Astrocyte (in vitro differentiated cells and primary cell): ENCODE results near the gene MRPL43. TPM values are rescaled to one million over a fixed set of nuclear protein-coding genes. Genes with fewer than 3 reads are reported as not detected.

Experiments used
- DNase-seq: peaks from one replicate; pipeline ENCODE4 v3.0.0-alpha.2; 2010; ENCODE audit warnings: low read depth
- FAIRE-seq: peaks from 2 replicates; lab custom pipeline; 2011; peaks lifted over from hg19 to GRCh38; lab: Jason Lieb, UNC
- H2AFZ ChIP-seq: 2 replicates; pipeline ENCODE4 v1.6.0; 2012; ENCODE audit warnings: low read depth, low read length, inconsistent platforms
- H3K27ac ChIP-seq: 2 replicates; pipeline ENCODE4 v1.5.1; 2011; ENCODE audit warnings: low read depth, low read length, inconsistent platforms
- H3K27me3 ChIP-seq: 2 replicates; pipeline ENCODE4 v1.6.0; 2011; ENCODE audit warnings: low read length, inconsistent platforms; ENCODE audit not compliant: insufficient read depth
- H3K36me3 ChIP-seq: 2 replicates; pipeline ENCODE4 v1.5.1; 2011; ENCODE audit warnings: low read length, inconsistent platforms; ENCODE audit not compliant: insufficient read depth
- H3K4me1 ChIP-seq: 2 replicates; pipeline ENCODE4 v1.5.1; 2011; ENCODE audit warnings: low read length, inconsistent platforms; ENCODE audit not compliant: insufficient read depth
- H3K4me2 ChIP-seq: 2 replicates; pipeline ENCODE4 v1.6.0; 2012; ENCODE audit warnings: low read length, inconsistent platforms
- H3K4me3 ChIP-seq: 2 replicates; pipeline ENCODE4 v1.5.1; 2011; ENCODE audit warnings: low read depth, mild to moderate bottlenecking, low read length, inconsistent platforms; ENCODE audit not compliant: insufficient read depth
- H3K79me2 ChIP-seq: 2 replicates; pipeline ENCODE4 v1.6.0; 2012; ENCODE audit warnings: mild to moderate bottlenecking, low read length, inconsistent platforms; ENCODE audit not compliant: insufficient read depth
- H3K9ac ChIP-seq: 2 replicates; pipeline ENCODE4 v1.6.0; 2012; ENCODE audit warnings: mild to moderate bottlenecking, low read length, inconsistent platforms
- H3K9me3 ChIP-seq: 2 replicates; pipeline ENCODE4 v1.5.1; 2012; ENCODE audit warnings: low read depth, mild to moderate bottlenecking, low read length, inconsistent platforms; ENCODE audit not compliant: insufficient read depth
- H4K20me1 ChIP-seq: 2 replicates; pipeline ENCODE4 v1.6.0; 2012; ENCODE audit warnings: low read length, inconsistent platforms; ENCODE audit not compliant: insufficient read depth
- H3K27ac Mint-ChIP-seq: one replicate; pipeline ENCODE4 v1.8.0; 2021; ENCODE audit warnings: mild to moderate bottlenecking, mixed read lengths; ENCODE audit not compliant: unreplicated experiment
- H3K27me3 Mint-ChIP-seq: one replicate; pipeline ENCODE4 v1.8.0; 2021; ENCODE audit warnings: low read depth, mixed read lengths; ENCODE audit not compliant: unreplicated experiment
- H3K36me3 Mint-ChIP-seq: one replicate; pipeline ENCODE4 v1.8.0; 2021; ENCODE audit warnings: low read depth, mixed read lengths; ENCODE audit not compliant: unreplicated experiment
- H3K4me1 Mint-ChIP-seq: one replicate; pipeline ENCODE4 v1.8.0; 2021; ENCODE audit warnings: low read depth, mixed read lengths; ENCODE audit not compliant: unreplicated experiment
- H3K4me3 Mint-ChIP-seq: one replicate; pipeline ENCODE4 v1.8.0; 2021; ENCODE audit warnings: mild to moderate bottlenecking, moderate library complexity, mixed read lengths; ENCODE audit not compliant: unreplicated experiment
- H3K9me3 Mint-ChIP-seq: one replicate; pipeline ENCODE4 v1.8.0; 2021; ENCODE audit warnings: mild to moderate bottlenecking, mixed read lengths; ENCODE audit not compliant: unreplicated experiment
- CTCF ChIP-seq: IDR thresholded peaks from 2 replicates; pipeline ENCODE4 v1.5.1; 2011; ENCODE audit warnings: low read depth, mild to moderate bottlenecking, inconsistent platforms, low read length, moderate library complexity; ENCODE audit not compliant: insufficient read depth
- EZH2 ChIP-seq: IDR thresholded peaks from 2 replicates; pipeline ENCODE4 v1.6.1; 2012; ENCODE audit warnings: mild to moderate bottlenecking, low read length, inconsistent platforms; ENCODE audit not compliant: insufficient read depth
- total RNA-seq: library from RNA; stranded (reverse); gene quantifications from 2 replicates; pipeline ENCODE4 v1.2.1, GENCODE V29; 2021

MRPL43 gene
- total RNA-seq, 1 donor from 2014 or later = 61.3 TPM

GRCh38 chr10:100965820-100966219 is 21.5 kb downstream of the MRPL43 start:
- Mint-ChIP-seq H3K36me3 (no peaks in the 10 kb centered on the region), H3K27ac (peak overlapping the region; percentile 42), H3K27me3 (no peaks in the 10 kb centered on the region), H3K4me3 (no peak overlapping the region), H3K4me1 (peaks cover 7% of the 10 kb centered on the region), H3K9me3 (no peaks in the 10 kb centered on the region)
- Histone ChIP-seq H2AFZ (no peak overlapping the region), H3K9me3 (no peaks in the 10 kb centered on the region), H3K27me3 (no peaks in the 10 kb centered on the region), H3K4me3 (no peak overlapping the region), H3K27ac (no peak overlapping the region), H3K4me2 (no peak overlapping the region), H3K9ac (no peak overlapping the region), H3K36me3 (peaks cover 25% of the 10 kb centered on the region), H3K79me2 (no peaks in the 10 kb centered on the region), H4K20me1 (peaks cover 4% of the 10 kb centered on the region), H3K4me1 (peaks cover 8% of the 10 kb centered on the region)
- DNase-seq (no peak), FAIRE-seq (no peak)
- no peak for TF ChIP-seq EZH2
- TF ChIP-seq CTCF = no peak

GRCh38 chr10:100963826-100964225 is 23.5 kb downstream of the MRPL43 start:
- no peaks in the 10 kb centered on the region for H3K79me2 ChIP-seq
- TF ChIP-seq CTCF (no peak), EZH2 (no peak)
- H3K27ac ChIP-seq = no peak overlapping the region
- H2AFZ ChIP-seq = no peak overlapping the region
- Mint-ChIP-seq H3K4me1 (peaks cover 3% of the 10 kb centered on the region), H3K9me3 (no peaks in the 10 kb centered on the region), H3K27me3 (no peaks in the 10 kb centered on the region), H3K27ac (no peak overlapping the region), H3K4me3 (no peak overlapping the region), H3K36me3 (peaks cover 2% of the 10 kb centered on the region)
- FAIRE-seq (no peak), DNase-seq (no peak)
- no peak overlapping the region for H3K4me2 ChIP-seq
- peaks cover 4% of the 10 kb centered on the region for H4K20me1 ChIP-seq
- H3K36me3 ChIP-seq = peaks cover 40% of the 10 kb centered on the region
- H3K27me3 ChIP-seq = no peaks in the 10 kb centered on the region
- H3K9me3 ChIP-seq = no peaks in the 10 kb centered on the region
- H3K9ac ChIP-seq = no peak overlapping the region
- H3K4me3 ChIP-seq = no peak overlapping the region
- H3K4me1 ChIP-seq = peaks cover 3% of the 10 kb centered on the region

GRCh38 chr10:100962351-100963080 is 24.8 kb downstream of the MRPL43 start:
- peaks cover 2% of the 10 kb centered on the region for H3K36me3 Mint-ChIP-seq
- FAIRE-seq (no peak), DNase-seq (no peak)
- no peak overlapping the region for H3K27ac Mint-ChIP-seq
- H3K4me1 Mint-ChIP-seq = no peaks in the 10 kb centered on the region
- H4K20me1 ChIP-seq = peaks cover 4% of the 10 kb centered on the region
- peaks cover 48% of the 10 kb centered on the region for H3K36me3 ChIP-seq
- no peak overlapping the region for H3K4me2 ChIP-seq
- H3K27me3 Mint-ChIP-seq = no peaks in the 10 kb centered on the region
- no peak overlapping the region for H3K27ac ChIP-seq
- no peaks in the 10 kb centered on the region for H3K4me1 ChIP-seq
- TF ChIP-seq EZH2 (no peak), CTCF (no peak)
- H2AFZ ChIP-seq = no peak overlapping the region
- H3K9me3 Mint-ChIP-seq = no peaks in the 10 kb centered on the region
- no peak overlapping the region for H3K4me3 Mint-ChIP-seq
- H3K27me3 ChIP-seq = no peaks in the 10 kb centered on the region
- H3K9me3 ChIP-seq = no peaks in the 10 kb centered on the region
- H3K79me2 ChIP-seq = no peaks in the 10 kb centered on the region
- no peak overlapping the region for H3K4me3 ChIP-seq
- H3K9ac ChIP-seq = no peak overlapping the region
